K562 (cell line): ENCODE data around the gene PHYKPL. TPM values are rescaled to one million over a fixed set of nuclear protein-coding genes. Genes with fewer than 3 reads are reported as not detected.

ENCODE experiments used
- ATAC-seq: fragments of 200-7000 bp; cut with Tn5 transposase; 3 replicates; pipeline ENCODE4 v1.9.1; 2020; ENCODE audit warnings: moderate library complexity
- BruUV-seq: library from RNA; stranded (reverse); fragments of 400-500 nt; replicated peaks from 2 replicates; lab custom pipeline; 2021; lab: Mats Ljungman, UMichigan
- CTCF ChIA-PET: fragments of 300-600 bp; formaldehyde crosslinking; extraction: SDS; loops from one replicate; lab custom pipeline; 2021; ENCODE audit warnings: low intra/inter-chr PET ratio; lab: Yijun Ruan, JAX
- POLR2A ChIA-PET: fragments of 300-600, 350-650 bp; sonication (Branson Sonifier 250); formaldehyde crosslinking; extraction: SDS; loops from one replicate; lab custom pipeline; 2021; ENCODE audit warnings: antibody characterized with exemption, inconsistent platforms; lab: Yijun Ruan, JAX
- DNase-seq, 4 experiments: peaks; one replicate each; pipeline versions ENCODE4 v3.0.0 to v3.0.0-alpha.2; 2011 to 2018; ENCODE audit warnings: low spot score in 3 of 4, mixed read lengths in 3 of 4; ENCODE audit errors: extremely low read depth in 1 of 4
- FAIRE-seq: peaks from 2 replicates; lab custom pipeline; 2011; peaks lifted over from hg19 to GRCh38; lab: Jason Lieb, UNC
- H2AFZ ChIP-seq: 2 replicates; pipeline ENCODE4 v1.6.0; 2011; ENCODE audit warnings: low read depth, low read length, control low read depth, inconsistent platforms
- H3K27ac ChIP-seq: fragments of 200-600 bp; 3 replicates; pipeline ENCODE4 v1.8.0; 2011; ENCODE audit warnings: low read depth, mild to moderate bottlenecking, control low read depth, inconsistent platforms, low read length, moderate library complexity, mixed read lengths; ENCODE audit errors: extremely low read depth
- H3K27me3 ChIP-seq, 2 experiments: fragments of 300-600 bp in 1 of 2; 2 replicates in 1 of 2; 3 replicates in 1 of 2; pipeline versions ENCODE4 v1.6.0 to v1.8.0; 2011; ENCODE audit warnings: inconsistent platforms in 2 of 2, low read length in 2 of 2, mild to moderate bottlenecking in 1 of 2, mixed read lengths in 1 of 2, moderate library complexity in 1 of 2; ENCODE audit not compliant: control insufficient read depth in 2 of 2, insufficient read depth in 2 of 2
- H3K36me3 ChIP-seq: fragments of 300-600 bp; 3 replicates; pipeline ENCODE4 v1.8.0; 2011; ENCODE audit warnings: mild to moderate bottlenecking, low read length, inconsistent platforms; ENCODE audit not compliant: control insufficient read depth, insufficient read depth
- H3K4me1 ChIP-seq, 2 experiments: fragments of 200-600 bp in 1 of 2; replicated peaks in 1 of 2; 2 replicates in 1 of 2; 3 replicates in 1 of 2; pipeline versions ENCODE4 v1.5.1 to v1.8.0; 2011; ENCODE audit warnings: inconsistent platforms in 2 of 2, low read length in 2 of 2, mild to moderate bottlenecking in 1 of 2, mixed read lengths in 1 of 2, moderate library complexity in 1 of 2; ENCODE audit not compliant: control insufficient read depth in 2 of 2, insufficient read depth in 2 of 2
- H3K4me2 ChIP-seq: 2 replicates; pipeline ENCODE4 v1.6.1; 2011; ENCODE audit warnings: low read length, control low read depth, inconsistent platforms, mixed read lengths; ENCODE audit not compliant: insufficient read depth
- H3K4me3 ChIP-seq: fragments of 200-600 bp; sonication (generic), shearing (Covaris generic); 2 replicates; pipeline ENCODE4 v1.5.1; 2016; ENCODE audit warnings: control low read depth, inconsistent platforms
- H3K79me2 ChIP-seq: fragments of 200-600 bp; 3 replicates; pipeline ENCODE4 v1.8.0; 2011; ENCODE audit warnings: low read length, inconsistent platforms; ENCODE audit not compliant: control insufficient read depth, insufficient read depth
- H3K9ac ChIP-seq, 2 experiments: 2 replicates each; pipeline versions ENCODE4 v1.6.0 to v1.6.1; 2011; ENCODE audit warnings: low read depth in 2 of 2, low read length in 2 of 2, control low read depth in 1 of 2, inconsistent platforms in 1 of 2, mild to moderate bottlenecking in 1 of 2, mixed read lengths in 1 of 2; ENCODE audit not compliant: insufficient read depth in 1 of 2
- H3K9me1 ChIP-seq: one replicate; pipeline ENCODE4 v1.6.0; 2011; ENCODE audit warnings: inconsistent platforms, mild to moderate bottlenecking, low read length, moderate library complexity; ENCODE audit not compliant: control insufficient read depth, insufficient read depth
- H3K9me3 ChIP-seq: replicated peaks from 2 replicates; pipeline ENCODE4 v1.5.1; 2011; ENCODE audit warnings: low read depth, low read length, inconsistent platforms; ENCODE audit not compliant: control insufficient read depth, insufficient read depth
- H4K20me1 ChIP-seq: replicated peaks from 2 replicates; pipeline ENCODE4 v1.6.1; 2011; ENCODE audit warnings: low read length, inconsistent platforms, mixed read lengths; ENCODE audit not compliant: control insufficient read depth, insufficient read depth
- POLR2A ChIP-seq: fragments of 450-650 bp; conservative IDR thresholded peaks from 2 replicates; pipeline ENCODE4 v1.6.1; 2016
- POLR2AphosphoS5 ChIP-seq: IDR thresholded peaks from 2 replicates; pipeline ENCODE4 v1.6.1; 2011; ENCODE audit warnings: mild to moderate bottlenecking, low read depth, low read length, moderate library complexity; ENCODE audit not compliant: control insufficient read depth, insufficient read depth
- SUPT5H ChIP-seq: fragments of 450-650 bp; IDR thresholded peaks from 2 replicates; pipeline ENCODE4 v1.6.1; 2016
- TEAD4 ChIP-seq, 2 experiments: sonication (generic) in 1 of 2; formaldehyde crosslinking in 1 of 2; IDR thresholded peaks; 2 replicates each; pipeline versions ENCODE4 v1.6.1 to v1.8.0; 2012 to 2022; ENCODE audit warnings: borderline replicate concordance in 1 of 2, inconsistent platforms in 1 of 2, low read length in 1 of 2, mild to moderate bottlenecking in 1 of 2, missing genetic modification reagents in 1 of 2
- ZBED1 ChIP-seq: IDR thresholded peaks from 2 replicates; pipeline ENCODE4 v1.6.1; 2014
- ZNF699 ChIP-seq: fragments of 250-450 bp; sonication (Bioruptor Pico); IDR thresholded peaks from 2 replicates; pipeline ENCODE4 v1.8.0; 2021; ENCODE audit warnings: mild to moderate bottlenecking, moderate library complexity; ENCODE audit not compliant: insufficient replicate concordance
- WGBS: fragments of 100-300 bp; shearing (Covaris generic); methylation state at CpG from one replicate; pipeline ENCODE4 v1.1.6; 2016; ENCODE audit warnings: low coverage, mixed read lengths; ENCODE audit not compliant: insufficient coverage; ENCODE audit errors: missing lambda C conversion rate; 5-methylcytosine and 5-hydroxymethylcytosine counted together
- in situ Hi-C: fragments of 300-500 bp; cut with MboI; formaldehyde crosslinking; loops from 4 replicates; pipeline ENCODE4 v1.15.0; 2018; ENCODE audit warnings: inconsistent platforms, mixed read lengths
- intact Hi-C: fragments of 100-400 bp; cut with micrococcal nuclease; formaldehyde crosslinking; loops from 2 replicates; pipeline ENCODE4 v1.14.2; 2022
- polyA plus RNA-seq, 8 experiments: library from polyadenylated mRNA; depleted of rRNA in 4 of 8; stranded (reverse) in 5 of 8; unstranded in 3 of 8; fragments of >200 nt; fragmentation: Nextera tagmentation in 2 of 8; fragmentation: Illumina TruSeq in 1 of 8; extraction: Ambion mirVana in 2 of 8; extraction: Trizol in 1 of 8; gene quantifications; 2 replicates each; pipeline versions ENCODE4 v1.2.1 to v1.2.3, GENCODE V29; 2011 to 2014; ENCODE audit warnings: inconsistent platforms in 1 of 8, missing spikeins in 1 of 8
- total RNA-seq, 7 experiments: library from RNA; depleted of rRNA in 6 of 7; stranded (reverse); fragments of >200 nt in 6 of 7; fragmentation: Illumina TruSeq in 2 of 7; extraction: Trizol in 2 of 7; gene quantifications; 2 replicates each; pipeline versions ENCODE4 v1.2.1 to v1.2.3, GENCODE V29; 2011 to 2021; ENCODE audit warnings: low replicate concordance in 1 of 7

The PHYKPL gene
- total and polyA plus RNA-seq, 9 of the 15 experiments (the other 6 are each of a cell fraction or from before 2014, with no cell fraction given), result 4.7 to 34.7 (median 18.6) TPM

DNA sequence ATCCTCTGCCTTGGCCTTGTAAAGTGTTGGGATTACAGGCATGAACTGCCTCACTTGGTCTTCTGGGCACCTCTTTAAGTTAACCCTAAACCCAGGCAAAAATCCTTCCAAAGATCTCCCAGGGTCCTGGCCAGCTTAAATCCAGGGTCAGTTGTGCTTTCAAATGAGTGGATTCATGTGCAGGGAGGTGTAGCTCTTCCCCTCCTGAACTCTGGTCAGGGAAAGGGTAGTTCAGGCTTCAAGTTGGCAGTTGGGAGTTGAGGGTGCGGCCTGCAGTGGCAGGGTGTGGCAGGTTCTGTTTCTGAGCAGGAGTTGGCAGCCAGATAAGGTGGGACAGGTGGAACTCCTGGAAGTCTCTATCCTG lies 24.7 kb downstream of the PHYKPL start:
- FAIRE-seq, result no peak
- in situ Hi-C loops, result no loop called here
- no peak for ATAC-seq
- ChIA-PET POLR2A (interaction anchor here (0.6 to 12.7 kb wide), 3 partner anchors 8 to 85 kb away, joined by 3 to 162 read pairs (median 18); partner anchors contain the start of gene PHYKPL), CTCF (no interaction called here)
- Histone ChIP-seq H4K20me1 (peaks cover 74% of the 10 kb centered on the region), H3K4me1 (peaks cover 20 to 21% of the 10 kb centered on the region in 2 experiments; a peak in 4 of 5 replicates), H2AFZ (no peak overlapping the region), H3K4me3 (no peak overlapping the region; the same call in 1 of the 2 replicates), H3K27me3 (no peaks in the 10 kb centered on the region), H3K9me3 (no peaks in the 10 kb centered on the region), H3K9me1 (peaks cover 10% of the 10 kb centered on the region), H3K4me2 (peak overlapping the region; percentile 31; the same call in 1 of the 2 replicates), H3K9ac (peak overlapping the region; percentile 1 to 70; a peak in 2 of 4 replicates), H3K36me3 (peaks cover 77% of the 10 kb centered on the region), H3K79me2 (peaks cover 66% of the 10 kb centered on the region), H3K27ac (peak overlapping the region; percentile 41; the same call in 2 of the 3 replicates)
- intact Hi-C loops, result no loop called here
- 80% methylated on average over 1 of the region's 1 CpG for WGBS
- BruUV-seq, result no TSS peak
- DNase-seq, result no peak
- TF ChIP-seq SUPT5H (peak; percentile 33), POLR2A (0 out of 2 replicates have a peak, but pooled peaks have one; percentile 7), TEAD4 (IDR thresholded peaks at IDR 0.05; ENCODE audit: low read length) (no peak), TEAD4 (CRISPR knock-in tag; IDR thresholded peaks at IDR 0.05; ENCODE audit: borderline replicate concordance) (no peak), POLR2AphosphoS5 (peak; percentile 10; the same call in 1 of the 2 replicates), ZBED1 (0 out of 2 replicates have a peak, but pooled peaks have one; percentile 3), ZNF699 (no peak)
